ENCODE data around the gene NT5DC3. TPM values are rescaled to one million over a fixed set of nuclear protein-coding genes. Genes with fewer than 3 reads are reported as not detected.

The NT5DC3 gene
- total and polyA plus RNA-seq, 2 of the 13 experiments (the other 11 are each of a cell fraction or from before 2014, with no cell fraction given), result 3.2 to 6.6 TPM

GRCh38 chr12:103880299-103881142 lies 39.5 kb upstream of the NT5DC3 start:
- intact Hi-C loops (cut with micrococcal nuclease; ENCODE audit: unreplicated experiment), result no loop called here
- ATAC-seq (peak; percentile 29; the same call in 2 of the 3 replicates), DNase-seq (ENCODE audit: low spot score) (no peak), FAIRE-seq (no peak)
- Histone ChIP-seq H3K4me1 (ENCODE audit: insufficient read depth, low read length) (peaks cover 46% of the 10 kb centered on the region), H3K9me3 (ENCODE audit: low read length) (no peaks in the 10 kb centered on the region), H4K20me1 (ENCODE audit: insufficient read depth, low read length) (no peaks in the 10 kb centered on the region), H3K36me3 (replicated peaks in 1 of 2; ENCODE audit: control insufficient read depth in 1 of 2, insufficient read depth in 2 of 2, low read length in 2 of 2) (no peaks in the 10 kb centered on the region), H3K4me2 (ENCODE audit: low read depth, low read length) (peak overlapping the region; percentile 41), H3K9ac (ENCODE audit: insufficient read depth, low read depth, low read length) (no peak overlapping the region), H3K27me3 (ENCODE audit: control insufficient read depth in 1 of 2, insufficient read depth in 2 of 2, low read length in 2 of 2) (peaks cover 0 to 10% of the 10 kb centered on the region in 2 experiments; a peak in 1 of 5 replicates), H3K79me2 (ENCODE audit: insufficient read depth, low read length) (no peaks in the 10 kb centered on the region), H3K4me3 (replicated peaks in 1 of 3; ENCODE audit: insufficient read depth in 1 of 3, low read depth in 2 of 3, low read length in 3 of 3) (no peak overlapping the region), H2AFZ (ENCODE audit: low read length) (no peak overlapping the region), H3K27ac (ENCODE audit: extremely low read length, insufficient read depth, low read length) (no peak overlapping the region)
- no TSS peak for BruUV-seq (replicated peaks)
- TF ChIP-seq ZSCAN25 (CRISPR knock-in tag; IDR thresholded peaks at IDR 0.05), result peak; percentile 71
- no peak for TF ChIP-seq CAMTA2 (CRISPR knock-in tag; IDR thresholded peaks at IDR 0.05; ENCODE audit: borderline replicate concordance)
- no peak for TF ChIP-seq STAT5B (CRISPR knock-in tag; IDR thresholded peaks at IDR 0.05)
- in situ Hi-C loops (cut with HindIII; ENCODE audit: extremely low pct_ligation_motif_present, low pct_unique_long_range_greater_than_20kb), result loop anchor here (5.0 kb wide), 1 partner anchor 227 kb away; no protein-coding TSS in a partner anchor
- 11% methylated on average over 8 of the region's 8 CpGs for WGBS (ENCODE audit: low lambda C conversion rate)
- CTCF ChIA-PET (ENCODE audit: low intra/inter-chr PET ratio, low total read pairs), result no interaction called here
- POLR2A ChIA-PET, result no interaction called here

GRCh38 chr12:103879878-103880277 lies 38.8 kb upstream of the NT5DC3 start:
- intact Hi-C loops (cut with micrococcal nuclease; ENCODE audit: unreplicated experiment), result loop anchor here (2.0 kb wide), 1 partner anchor 49 kb away; no protein-coding TSS in a partner anchor
- Histone ChIP-seq H4K20me1 (ENCODE audit: insufficient read depth, low read length) (no peaks in the 10 kb centered on the region), H3K27ac (ENCODE audit: extremely low read length, insufficient read depth, low read length) (no peak overlapping the region), H3K4me1 (ENCODE audit: insufficient read depth, low read length) (peaks cover 46% of the 10 kb centered on the region), H3K27me3 (ENCODE audit: control insufficient read depth in 1 of 2, insufficient read depth in 2 of 2, low read length in 2 of 2) (peaks cover 0 to 10% of the 10 kb centered on the region in 2 experiments; a peak in 1 of 5 replicates), H3K4me2 (ENCODE audit: low read depth, low read length) (no peak overlapping the region), H3K36me3 (replicated peaks in 1 of 2; ENCODE audit: control insufficient read depth in 1 of 2, insufficient read depth in 2 of 2, low read length in 2 of 2) (no peaks in the 10 kb centered on the region), H2AFZ (ENCODE audit: low read length) (no peak overlapping the region), H3K9ac (ENCODE audit: insufficient read depth, low read depth, low read length) (no peak overlapping the region), H3K79me2 (ENCODE audit: insufficient read depth, low read length) (no peaks in the 10 kb centered on the region), H3K4me3 (replicated peaks in 1 of 3; ENCODE audit: insufficient read depth in 1 of 3, low read depth in 2 of 3, low read length in 3 of 3) (no peak overlapping the region), H3K9me3 (ENCODE audit: low read length) (no peaks in the 10 kb centered on the region)
- BruUV-seq (replicated peaks), result no TSS peak
- ChIA-PET POLR2A (no interaction called here), CTCF (ENCODE audit: low intra/inter-chr PET ratio, low total read pairs) (no interaction called here)
- DNase-seq (ENCODE audit: low spot score) (no peak), ATAC-seq (no peak), FAIRE-seq (no peak)
- in situ Hi-C loops (cut with HindIII; ENCODE audit: extremely low pct_ligation_motif_present, low pct_unique_long_range_greater_than_20kb), result loop anchor here (5.0 kb wide), 1 partner anchor 227 kb away; no protein-coding TSS in a partner anchor
- WGBS (ENCODE audit: low lambda C conversion rate), result 7% methylated on average over 2 of the region's 2 CpGs
- no peak for TF ChIP-seq ZFP41 (CRISPR knock-in tag; IDR thresholded peaks at IDR 0.05; ENCODE audit: borderline replicate concordance)
- no peak for TF ChIP-seq NPAS2 (CRISPR knock-in tag; IDR thresholded peaks at IDR 0.05; ENCODE audit: borderline replicate concordance)
- TF ChIP-seq ZUFSP (CRISPR knock-in tag; IDR thresholded peaks at IDR 0.05; ENCODE audit: borderline replicate concordance), result no peak
- TF ChIP-seq ZNF510 (CRISPR knock-in tag; IDR thresholded peaks at IDR 0.05; ENCODE audit: low read depth), result no peak
- no peak for TF ChIP-seq ZNF317 (CRISPR knock-in tag; IDR thresholded peaks at IDR 0.05)
- TF ChIP-seq ZFP36 (IDR thresholded peaks at IDR 0.05; ENCODE audit: borderline replicate concordance, low read depth, low read length, partially characterized antibody), result no peak
- TF ChIP-seq PAXIP1 (CRISPR knock-in tag; conservative IDR thresholded peaks at IDR 0.05), result no peak
- TF ChIP-seq MAFG (CRISPR knock-in tag; IDR thresholded peaks at IDR 0.05), result no peak

Measured in HepG2 (cell line).